GM12892 (cell line): Measurements from ENCODE around the gene BLVRB.

ENCODE experiments used
- POLR2A ChIP-seq: IDR thresholded peaks from 2 replicates; pipeline ENCODE4 v1.6.1; 2011; ENCODE audit warnings: low read depth, low read length, control low read depth
- POLR2AphosphoS5 ChIP-seq: IDR thresholded peaks from 2 replicates; pipeline ENCODE4 v1.6.1; 2011; ENCODE audit warnings: low read depth, low read length, control low read depth
- TAF1 ChIP-seq: IDR thresholded peaks from 2 replicates; pipeline ENCODE4 v1.6.1; 2011; ENCODE audit warnings: low read depth, mild to moderate bottlenecking, control low read depth, low read length, borderline replicate concordance

GRCh38 chr19:40461669-40462221 is 3.8 kb downstream of the BLVRB start:
- TF ChIP-seq POLR2A (no peak), TAF1 (no peak), POLR2AphosphoS5 (no peak)
